OCI-M1 (cell line): ENCODE data around the gene ARIH2.

Experiments
- DNase-seq: peaks from one replicate; lab custom pipeline; 2025; lab: John Stamatoyannopoulos, UW

Gene ARIH2

GRCh38 chr3:48974076-48974864 lies 55.6 kb downstream of the ARIH2 start:
- no peak for DNase-seq

GRCh38 chr3:48979451-48979850 lies 60.8 kb downstream of the ARIH2 start:
- DNase-seq, result no peak

GRCh38 chr3:48980295-48980694 lies 61.7 kb downstream of the ARIH2 start:
- no peak for DNase-seq

GRCh38 chr3:48982016-48982415 lies 63.4 kb downstream of the ARIH2 start:
- no peak for DNase-seq

GRCh38 chr3:48982686-48983085 lies 64.0 kb downstream of the ARIH2 start:
- no peak for DNase-seq

GRCh38 chr3:48983096-48983495 lies 64.5 kb downstream of the ARIH2 start:
- DNase-seq, result no peak

- DNase-seq, result no peak
These were observed 66.0 kb downstream of the ARIH2 start for GRCh38 chr3:48984663-48985062.

- DNase-seq, result no peak
These were observed 67.3 kb downstream of the ARIH2 start for GRCh38 chr3:48985831-48986376.

GRCh38 chr3:48989126-48989795 lies 70.6 kb downstream of the ARIH2 start:
- no peak for DNase-seq

GRCh38 chr3:48989796-48990635 lies 71.4 kb downstream of the ARIH2 start, which contains the start of gene P4HTM:
Gene P4HTM (plus strand): TSS chr3:48990241. CDS start chr3:48990257, 16 bp downstream.
- peak; percentile 85 for DNase-seq

- DNase-seq, result peak; percentile 59
These were observed 72.2 kb downstream of the ARIH2 start for GRCh38 chr3:48990636-48991469.

- DNase-seq, result no peak
These were observed 73.4 kb downstream of the ARIH2 start for GRCh38 chr3:48991851-48992545.

- no peak for DNase-seq
These were observed 75.2 kb downstream of the ARIH2 start for GRCh38 chr3:48993834-48994233.

GRCh38 chr3:48996640-48997039 lies 78.0 kb downstream of the ARIH2 start:
- no peak for DNase-seq

- DNase-seq, result no peak
These were observed 78.5 kb downstream of the ARIH2 start for GRCh38 chr3:48997102-48997635.

- no peak for DNase-seq
These were observed 79.3 kb downstream of the ARIH2 start for GRCh38 chr3:48997714-48998637.

GRCh38 chr3:48999085-48999858 lies 80.6 kb downstream of the ARIH2 start:
- no peak for DNase-seq

- no peak for DNase-seq
These were observed 82.5 kb downstream of the ARIH2 start for GRCh38 chr3:49001155-49001554.
